ENCODE results near the gene SLC9A7. TPM values are rescaled to one million over a fixed set of nuclear protein-coding genes. Genes with fewer than 3 reads are reported as not detected.

The SLC9A7 gene
- total RNA-seq, 1 donor from 2014 or later: 7.9 TPM

DNA sequence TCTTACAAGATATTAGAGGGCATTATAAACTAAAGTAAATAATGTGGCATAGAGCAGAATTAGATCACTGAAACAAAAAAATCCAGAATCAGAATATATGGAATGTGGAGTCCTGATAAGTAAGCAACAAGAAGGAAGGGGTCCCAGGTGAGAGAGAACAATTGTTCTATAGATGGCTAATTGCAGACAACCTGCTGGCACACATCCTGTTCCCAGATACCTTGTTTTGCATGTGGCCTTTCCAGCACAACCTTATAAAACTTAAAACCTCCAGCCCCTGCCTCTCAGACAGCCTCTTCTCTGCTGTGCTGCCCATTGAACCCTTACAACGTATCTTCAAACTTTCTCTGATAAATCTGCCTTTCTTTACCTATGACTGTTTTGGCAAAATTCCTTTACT lies 209.0 kb downstream of the SLC9A7 start:
- TF ChIP-seq, protein P1, sequence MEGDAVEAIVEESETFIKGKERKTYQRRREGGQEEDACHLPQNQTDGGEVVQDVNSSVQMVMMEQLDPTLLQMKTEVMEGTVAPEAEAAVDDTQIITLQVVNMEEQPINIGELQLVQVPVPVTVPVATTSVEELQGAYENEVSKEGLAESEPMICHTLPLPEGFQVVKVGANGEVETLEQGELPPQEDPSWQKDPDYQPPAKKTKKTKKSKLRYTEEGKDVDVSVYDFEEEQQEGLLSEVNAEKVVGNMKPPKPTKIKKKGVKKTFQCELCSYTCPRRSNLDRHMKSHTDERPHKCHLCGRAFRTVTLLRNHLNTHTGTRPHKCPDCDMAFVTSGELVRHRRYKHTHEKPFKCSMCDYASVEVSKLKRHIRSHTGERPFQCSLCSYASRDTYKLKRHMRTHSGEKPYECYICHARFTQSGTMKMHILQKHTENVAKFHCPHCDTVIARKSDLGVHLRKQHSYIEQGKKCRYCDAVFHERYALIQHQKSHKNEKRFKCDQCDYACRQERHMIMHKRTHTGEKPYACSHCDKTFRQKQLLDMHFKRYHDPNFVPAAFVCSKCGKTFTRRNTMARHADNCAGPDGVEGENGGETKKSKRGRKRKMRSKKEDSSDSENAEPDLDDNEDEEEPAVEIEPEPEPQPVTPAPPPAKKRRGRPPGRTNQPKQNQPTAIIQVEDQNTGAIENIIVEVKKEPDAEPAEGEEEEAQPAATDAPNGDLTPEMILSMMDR (IDR thresholded peaks at IDR 0.05): no peak
- Histone ChIP-seq H3K4me3 (no peak overlapping the region), H3K36me3 (no peaks in the 10 kb centered on the region), H3K4me1 (peaks cover 8% of the 10 kb centered on the region), H3K27me3 (ENCODE audit: low read depth) (no peaks in the 10 kb centered on the region), H3K9me3 (no peaks in the 10 kb centered on the region), H3K27ac (no peak overlapping the region)
- ATAC-seq (no peak), DNase-seq (no peak)
- intact Hi-C loops (cut with DNase I): no loop called here

Other genes with a start within 250 kb of the SLC9A7 start
- 5.6 TPM for gene ZNF674, start 213.7 kb downstream of the SLC9A7 start, total RNA-seq
- gene CHST7, start 185.4 kb downstream of the SLC9A7 start, total RNA-seq: 7.4 TPM
- gene RP2, start 77.9 kb upstream of the SLC9A7 start, total RNA-seq: 16.8 TPM
- gene JADE3, start 153.3 kb upstream of the SLC9A7 start, total RNA-seq: 8.5 TPM